ENCODE results near the gene FBXW10B.
A peak's percentile ranks its signal among the peaks of the same experiment; 100 is the strongest.
"Not testable (repeated sequence)": the region's sequence is repeated elsewhere in the genome, so short reads cannot be mapped to it uniquely, and the experiment has no call there.

FBXW10B gene

GRCh38 chr17:15652960-15653359 is 33.5 kb upstream of the FBXW10B start:
- TF ChIP-seq CTCF (IDR thresholded peaks at IDR 0.05) = no peak
- H3K27ac ChIP-seq = no peak overlapping the region
- no peaks in the 10 kb centered on the region for H3K36me3 ChIP-seq
- H3K9me3 ChIP-seq = no peaks in the 10 kb centered on the region
- H3K27me3 ChIP-seq = no peaks in the 10 kb centered on the region
- H3K4me1 ChIP-seq (ENCODE audit: control insufficient read depth in 1 of 2, insufficient read depth in 1 of 2, low read depth in 1 of 2, low read length in 1 of 2) = peaks cover 23 to 29% of the 10 kb centered on the region in 2 experiments
- H3K4me3 ChIP-seq (ENCODE audit: low read depth in 1 of 2, low read length in 1 of 2) = no peak overlapping the region

DNA sequence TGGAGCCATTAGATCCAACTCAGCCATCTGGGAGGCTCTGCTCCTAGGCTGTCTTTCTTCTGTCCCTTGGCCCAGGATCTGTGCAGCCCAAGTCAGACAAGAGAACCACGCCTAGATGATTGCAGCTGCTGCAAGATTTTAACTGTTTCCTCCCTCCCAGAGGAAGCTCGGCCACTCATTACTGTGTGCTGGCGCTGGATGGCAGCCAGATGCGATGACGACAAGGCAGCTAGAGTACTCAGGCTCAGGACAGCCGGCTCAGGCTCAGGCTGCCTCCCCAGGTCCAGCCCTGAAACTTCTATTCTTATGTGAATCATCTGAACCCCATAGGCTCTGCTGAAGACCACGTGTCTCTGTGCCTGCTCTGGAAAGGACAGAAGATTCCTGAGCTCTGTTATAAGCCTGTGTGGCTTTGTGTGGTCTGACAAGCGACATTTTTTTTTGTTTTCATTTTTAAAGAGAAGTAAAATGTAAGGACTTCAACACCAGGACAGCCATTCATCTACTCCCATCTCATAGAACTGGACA is 32.1 kb upstream of the FBXW10B start:
- Histone ChIP-seq H3K36me3 (no peaks in the 10 kb centered on the region), H3K27ac (peak overlapping the region; percentile 45), H3K4me3 (ENCODE audit: low read depth in 1 of 2, low read length in 1 of 2) (peak overlapping the region; percentile 32 to 50), H3K4me1 (ENCODE audit: control insufficient read depth in 1 of 2, insufficient read depth in 1 of 2, low read depth in 1 of 2, low read length in 1 of 2) (peaks cover 23 to 29% of the 10 kb centered on the region in 2 experiments), H3K9me3 (no peaks in the 10 kb centered on the region), H3K27me3 (no peaks in the 10 kb centered on the region)
- TF ChIP-seq CTCF (IDR thresholded peaks at IDR 0.05) = no peak

- H3K27ac ChIP-seq = peak overlapping the region; percentile 45
- peaks cover 23 to 29% of the 10 kb centered on the region in 2 experiments for H3K4me1 ChIP-seq (ENCODE audit: control insufficient read depth in 1 of 2, insufficient read depth in 1 of 2, low read depth in 1 of 2, low read length in 1 of 2)
- TF ChIP-seq CTCF (IDR thresholded peaks at IDR 0.05) = no peak
- no peaks in the 10 kb centered on the region for H3K9me3 ChIP-seq
- peak overlapping the region; percentile 32 to 50 for H3K4me3 ChIP-seq (ENCODE audit: low read depth in 1 of 2, low read length in 1 of 2)
- H3K27me3 ChIP-seq = no peaks in the 10 kb centered on the region
- no peaks in the 10 kb centered on the region for H3K36me3 ChIP-seq
Measured at GRCh38 chr17:15650741-15651582, 31.5 kb upstream of the FBXW10B start.

- no peaks in the 10 kb centered on the region for H3K36me3 ChIP-seq
- no peak overlapping the region for H3K27ac ChIP-seq
- H3K9me3 ChIP-seq = no peaks in the 10 kb centered on the region
- H3K4me3 ChIP-seq (ENCODE audit: low read depth in 1 of 2, low read length in 1 of 2) = no peak overlapping the region
- TF ChIP-seq CTCF (IDR thresholded peaks at IDR 0.05) = no peak
- H3K27me3 ChIP-seq = no peaks in the 10 kb centered on the region
- H3K4me1 ChIP-seq (ENCODE audit: control insufficient read depth in 1 of 2, insufficient read depth in 1 of 2, low read depth in 1 of 2, low read length in 1 of 2) = peaks cover 23 to 29% of the 10 kb centered on the region in 2 experiments
Measured at GRCh38 chr17:15649861-15650421, 30.4 kb upstream of the FBXW10B start.

DNA sequence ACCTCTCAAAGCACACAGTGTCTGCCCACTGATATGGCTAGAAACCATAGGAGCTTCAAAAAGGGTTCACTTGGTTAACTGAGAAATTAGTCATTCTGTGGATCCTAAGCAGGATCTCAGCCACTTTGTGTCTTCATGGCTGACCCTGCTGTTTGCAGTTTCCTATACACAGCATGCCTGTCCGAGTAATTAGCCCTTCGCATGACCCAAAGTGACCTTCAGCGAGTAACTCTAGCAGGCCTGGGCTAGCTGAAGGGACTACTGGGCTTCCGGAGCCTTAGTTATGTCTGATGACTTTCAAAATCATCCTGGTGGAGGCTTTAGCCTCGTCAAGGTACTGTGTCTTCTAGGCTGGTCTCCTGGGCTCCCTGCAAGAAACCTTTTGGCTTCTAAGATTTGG is 28.9 kb upstream of the FBXW10B start:
- Histone ChIP-seq H3K36me3 (no peaks in the 10 kb centered on the region), H3K4me1 (ENCODE audit: control insufficient read depth in 1 of 2, insufficient read depth in 1 of 2, low read depth in 1 of 2, low read length in 1 of 2) (peaks cover 23 to 25% of the 10 kb centered on the region in 2 experiments), H3K27me3 (no peaks in the 10 kb centered on the region), H3K9me3 (no peaks in the 10 kb centered on the region), H3K4me3 (ENCODE audit: low read depth in 1 of 2, low read length in 1 of 2) (no peak overlapping the region), H3K27ac (no peak overlapping the region)
- no peak for TF ChIP-seq CTCF (IDR thresholded peaks at IDR 0.05)

DNA sequence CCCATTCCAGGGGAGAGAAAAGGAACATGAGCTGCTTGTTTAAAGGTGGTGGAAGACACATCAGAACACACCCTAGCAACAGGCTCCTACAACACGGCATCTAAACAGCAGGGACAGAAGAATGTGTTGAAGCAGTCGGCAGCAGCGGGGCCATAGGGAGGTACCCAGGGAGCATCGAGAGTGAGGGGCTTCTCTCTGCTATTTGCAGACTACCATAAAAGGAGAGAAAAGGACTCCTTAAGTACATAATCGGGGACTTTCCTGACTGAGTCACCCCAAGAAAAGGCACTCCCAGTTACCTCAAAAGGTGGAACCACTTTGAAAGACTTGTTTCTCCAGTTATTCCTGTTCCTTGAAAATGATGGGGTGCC is 26.4 kb upstream of the FBXW10B start:
- peaks cover 13 to 15% of the 10 kb centered on the region in 2 experiments for H3K4me1 ChIP-seq (ENCODE audit: control insufficient read depth in 1 of 2, insufficient read depth in 1 of 2, low read depth in 1 of 2, low read length in 1 of 2)
- H3K27ac ChIP-seq; H3K9me3 ChIP-seq; H3K27me3 ChIP-seq; H3K36me3 ChIP-seq; H3K4me3 ChIP-seq (ENCODE audit: low read depth in 1 of 2, low read length in 1 of 2): not testable (repeated sequence)

- not testable (repeated sequence) for H3K36me3 ChIP-seq; H3K27me3 ChIP-seq; H3K4me3 ChIP-seq (ENCODE audit: low read depth in 1 of 2, low read length in 1 of 2); H3K27ac ChIP-seq; H3K4me1 ChIP-seq (ENCODE audit: control insufficient read depth in 1 of 2, insufficient read depth in 1 of 2, low read depth in 1 of 2, low read length in 1 of 2); H3K9me3 ChIP-seq
Measured at GRCh38 chr17:15645099-15645941, 25.8 kb upstream of the FBXW10B start.
